Uterus (tissue), 4 donors: Measurements from ENCODE around the gene BICDL1. TPM values are rescaled to one million over a fixed set of nuclear protein-coding genes. Genes with fewer than 3 reads are reported as not detected.
"Not testable (repeated sequence)": the region's sequence is repeated elsewhere in the genome, so short reads cannot be mapped to it uniquely, and the experiment has no call there.

Experiments
- DNase-seq, 2 donors: peaks; one replicate each; pipeline ENCODE4 v3.0.0-alpha.2; 2019 to 2020
- H3K27ac ChIP-seq, 2 donors: fragments of 200-600 bp; sonication (generic); 1 replicate in 1 of 2; 2 replicates in 1 of 2; pipeline ENCODE4 v1.5.1; 2016 to 2018
- H3K27me3 ChIP-seq, 2 donors: fragments of 200-600 bp; sonication (generic); one replicate each; pipeline ENCODE4 v1.5.1; 2018 to 2019; ENCODE audit warnings: control low read depth in 1 of 2
- H3K36me3 ChIP-seq, 2 donors: fragments of 200-600 bp; sonication (generic); one replicate each; pipeline ENCODE4 v1.5.1; 2019; ENCODE audit warnings: control low read depth in 1 of 2
- H3K4me1 ChIP-seq, 2 donors: fragments of 200-600 bp; sonication (generic); one replicate each; pipeline ENCODE4 v1.5.1; 2018 to 2019; ENCODE audit warnings: control low read depth in 1 of 2
- H3K4me3 ChIP-seq, 2 donors: fragments of 200-600 bp; sonication (generic); 1 replicate in 1 of 2; 2 replicates in 1 of 2; pipeline ENCODE4 v1.5.1; 2018 to 2019; ENCODE audit warnings: mild to moderate bottlenecking in 1 of 2
- H3K9me3 ChIP-seq, 2 donors: fragments of 200-600 bp; sonication (generic); one replicate each; pipeline ENCODE4 v1.5.1; 2019; ENCODE audit warnings: control low read depth in 1 of 2
- CTCF ChIP-seq, 4 experiments: fragments of 200-600 bp in 2 of 4; fragments of 450-650 bp in 2 of 4; sonication (generic) in 2 of 4; IDR thresholded peaks; one replicate each; pipeline ENCODE4 v1.5.1; 2016 to 2019; ENCODE audit warnings: antibody characterized with exemption in 4 of 4, mild to moderate bottlenecking in 2 of 4, moderate library complexity in 1 of 4
- POLR2A ChIP-seq, 2 donors: fragments of 450-650 bp; IDR thresholded peaks; one replicate each; pipeline ENCODE4 v1.6.1; 2016; ENCODE audit warnings: antibody characterized with exemption in 2 of 2, mild to moderate bottlenecking in 1 of 2, moderate library complexity in 1 of 2
- intact Hi-C: fragments of 100-400 bp; cut with DNase I; formaldehyde crosslinking; loops from one replicate; pipeline ENCODE4 v1.15.1; 2023; ENCODE audit warnings: low total_unique reads
- total RNA-seq, 4 donors: library from RNA; depleted of rRNA in 3 of 4; stranded (reverse); fragments of >200 nt in 3 of 4; gene quantifications; one replicate each; pipeline versions ENCODE4 v1.1.0 to v1.2.4, GENCODE V29; 2014 to 2023
- donor health status: DM: yes; HTN: yes; CAD: no.

Gene BICDL1
- total RNA-seq, 4 donors from 2014 or later, result 1.8 to 2.2 TPM; not detected in 2

GRCh38 chr12:120015313-120015712, 26.3 kb downstream of the BICDL1 start:
- no peaks in the 10 kb centered on the region for H3K9me3 ChIP-seq
- intact Hi-C loops, result no loop called here
- no peaks in the 10 kb centered on the region for H3K4me1 ChIP-seq
- no peaks in the 10 kb centered on the region for H3K36me3 ChIP-seq
- H3K4me3 ChIP-seq, result no peak overlapping the region
- DNase-seq, result no peak
- no peak overlapping the region for H3K27ac ChIP-seq
- no peaks in the 10 kb centered on the region for H3K27me3 ChIP-seq
- TF ChIP-seq POLR2A (IDR thresholded peaks at IDR 0.05), result no peak
- TF ChIP-seq CTCF (IDR thresholded peaks at IDR 0.05), result no peak

- DNase-seq, H3K4me3 ChIP-seq, H3K9me3 ChIP-seq, H3K27ac ChIP-seq, H3K36me3 ChIP-seq, H3K4me1 ChIP-seq, H3K27me3 ChIP-seq, intact Hi-C loops: not testable (repeated sequence)
Measured at GRCh38 chr12:120016199-120016598, 27.2 kb downstream of the BICDL1 start.

DNA sequence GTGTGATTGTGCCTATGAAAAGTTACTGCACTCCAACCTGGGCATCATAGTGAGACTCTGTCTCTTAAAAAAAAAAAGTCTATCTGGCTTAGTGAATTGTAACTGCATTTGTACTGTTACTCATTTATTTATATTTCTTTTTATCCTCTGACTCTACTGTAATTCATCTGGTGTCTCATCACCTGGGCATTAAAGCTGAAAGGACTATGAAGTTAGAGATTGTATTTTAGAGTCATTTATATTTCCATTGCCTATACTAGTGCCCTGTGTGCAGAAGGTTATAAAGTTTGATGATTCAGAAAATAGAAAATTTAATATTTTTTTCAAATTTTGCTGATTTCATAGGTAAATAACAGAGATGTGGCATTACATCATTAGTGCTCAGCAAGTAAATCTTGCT, 30.2 kb downstream of the BICDL1 start:
- TF ChIP-seq CTCF (IDR thresholded peaks at IDR 0.05), result no peak
- TF ChIP-seq POLR2A (IDR thresholded peaks at IDR 0.05), result no peak
- H3K27ac ChIP-seq, result no peak overlapping the region
- H3K4me1 ChIP-seq, result no peaks in the 10 kb centered on the region
- no peaks in the 10 kb centered on the region for H3K36me3 ChIP-seq
- intact Hi-C loops, result no loop called here
- no peak for DNase-seq
- peaks cover 0 to 4% of the 10 kb centered on the region in 2 donors for H3K9me3 ChIP-seq
- H3K27me3 ChIP-seq, result no peaks in the 10 kb centered on the region
- H3K4me3 ChIP-seq, result no peak overlapping the region

DNA sequence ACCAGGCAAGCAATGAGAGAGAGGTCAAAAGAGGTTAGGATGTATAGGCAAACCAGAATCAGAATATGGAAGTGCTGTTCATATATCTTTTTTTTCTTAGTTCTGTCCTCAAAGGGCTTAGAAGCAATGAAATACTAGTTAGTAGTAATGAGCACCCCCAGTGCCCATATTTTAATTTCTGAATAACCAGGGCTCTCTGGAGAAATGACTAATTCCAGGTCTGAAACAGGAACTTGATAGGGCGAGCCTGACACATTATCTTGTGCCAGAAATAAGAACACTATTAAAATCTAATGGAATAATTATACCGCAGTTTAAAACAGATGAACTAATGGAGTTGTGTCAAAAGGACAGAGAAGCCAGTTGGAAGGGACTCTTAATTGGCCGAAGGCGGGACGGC, 30.9 kb downstream of the BICDL1 start:
- no peaks in the 10 kb centered on the region for H3K4me1 ChIP-seq
- H3K27ac ChIP-seq, result no peak overlapping the region
- no peak overlapping the region for H3K4me3 ChIP-seq
- intact Hi-C loops, result no loop called here
- no peaks in the 10 kb centered on the region for H3K27me3 ChIP-seq
- no peak for DNase-seq
- H3K9me3 ChIP-seq, result peaks cover 0 to 5% of the 10 kb centered on the region in 2 donors
- H3K36me3 ChIP-seq, result no peaks in the 10 kb centered on the region
- TF ChIP-seq POLR2A (IDR thresholded peaks at IDR 0.05) (no peak), CTCF (IDR thresholded peaks at IDR 0.05) (no peak)

GRCh38 chr12:120024193-120024592, 35.2 kb downstream of the BICDL1 start:
- no peaks in the 10 kb centered on the region for H3K36me3 ChIP-seq
- peaks cover 0 to 5% of the 10 kb centered on the region in 2 donors for H3K9me3 ChIP-seq
- H3K4me3 ChIP-seq, result no peak overlapping the region
- no peaks in the 10 kb centered on the region for H3K27me3 ChIP-seq
- H3K27ac ChIP-seq, result no peak overlapping the region
- DNase-seq, result no peak
- H3K4me1 ChIP-seq, result no peaks in the 10 kb centered on the region
- TF ChIP-seq POLR2A (IDR thresholded peaks at IDR 0.05) (no peak), CTCF (IDR thresholded peaks at IDR 0.05) (no peak)
- intact Hi-C loops, result no loop called here

DNA sequence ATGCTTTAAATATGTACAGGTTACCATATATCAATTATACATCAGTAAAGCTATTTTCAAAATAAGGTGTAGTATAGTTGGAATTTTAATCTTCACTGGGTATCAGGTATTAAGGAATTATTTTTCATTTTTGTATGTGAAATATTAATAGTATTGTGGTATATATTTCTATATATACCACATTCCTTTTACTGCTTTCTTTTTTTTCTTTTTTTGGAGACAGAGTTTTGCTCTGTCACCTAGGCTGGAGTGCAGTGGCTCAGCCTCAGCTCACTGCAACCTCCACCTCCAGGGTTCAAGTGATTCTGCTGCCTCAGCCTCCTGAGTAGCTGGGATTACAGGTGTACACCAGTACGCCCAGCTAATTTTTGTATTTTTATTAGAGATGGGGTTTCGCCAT, 36.6 kb downstream of the BICDL1 start:
- TF ChIP-seq CTCF (IDR thresholded peaks at IDR 0.05) (no peak), POLR2A (IDR thresholded peaks at IDR 0.05) (no peak)
- H3K9me3 ChIP-seq, result peaks cover 0 to 5% of the 10 kb centered on the region in 2 donors
- no peak overlapping the region for H3K4me3 ChIP-seq

More for the DNA sequence above, 36.6 kb downstream of the BICDL1 start:
- intact Hi-C loops, result no loop called here
- Histone ChIP-seq H3K4me1 (no peaks in the 10 kb centered on the region), H3K27ac (no peak overlapping the region), H3K27me3 (no peaks in the 10 kb centered on the region), H3K36me3 (no peaks in the 10 kb centered on the region)
- DNase-seq, result no peak
